GM13977 (cell line): ENCODE data around the gene ACSL6.

Source experiments
- DNase-seq: peaks from one replicate; pipeline ENCODE4 v3.0.0; 2012; ENCODE audit warnings: low spot score
- CTCF ChIP-seq: IDR thresholded peaks from 2 replicates; pipeline ENCODE4 v1.5.1; 2012; ENCODE audit warnings: mild to moderate bottlenecking, control low read depth; ENCODE audit not compliant: insufficient read depth; ENCODE audit errors: extremely low read depth, missing control alignments
- in situ Hi-C: fragments of 300-500 bp; cut with MboI; formaldehyde crosslinking; loops from one replicate; pipeline ENCODE4 v1.12.0; 2022; ENCODE audit warnings: low sequenced_read_pairs, low pct_unique_long_range_greater_than_20kb, mixed read lengths, inconsistent platforms; ENCODE audit not compliant: unreplicated experiment

Gene ACSL6

GRCh38 chr5:131950706-131951105 lies 60.8 kb downstream of the ACSL6 start:
- no peak for DNase-seq
- TF ChIP-seq CTCF = no peak
- in situ Hi-C loops = no loop called here

DNA sequence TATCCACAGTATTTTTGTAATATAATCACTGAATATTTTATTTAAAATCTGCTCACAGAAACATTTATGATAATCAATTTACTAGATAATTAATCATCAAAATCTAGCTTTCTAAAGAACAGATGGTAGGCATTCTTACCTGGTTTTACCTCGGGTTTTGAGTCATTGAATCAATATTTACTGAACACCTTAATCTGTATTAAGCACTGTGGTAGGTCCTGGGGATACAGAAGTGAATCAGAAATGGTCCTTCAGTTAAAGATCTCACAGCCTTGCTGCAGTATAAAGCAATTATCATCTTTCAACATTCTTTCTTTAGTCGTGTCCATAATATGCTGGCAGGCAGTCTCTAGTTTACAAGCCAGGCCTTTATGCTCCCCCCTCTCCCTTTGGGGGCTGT lies 64.0 kb downstream of the ACSL6 start:
- in situ Hi-C loops = no loop called here

DNA sequence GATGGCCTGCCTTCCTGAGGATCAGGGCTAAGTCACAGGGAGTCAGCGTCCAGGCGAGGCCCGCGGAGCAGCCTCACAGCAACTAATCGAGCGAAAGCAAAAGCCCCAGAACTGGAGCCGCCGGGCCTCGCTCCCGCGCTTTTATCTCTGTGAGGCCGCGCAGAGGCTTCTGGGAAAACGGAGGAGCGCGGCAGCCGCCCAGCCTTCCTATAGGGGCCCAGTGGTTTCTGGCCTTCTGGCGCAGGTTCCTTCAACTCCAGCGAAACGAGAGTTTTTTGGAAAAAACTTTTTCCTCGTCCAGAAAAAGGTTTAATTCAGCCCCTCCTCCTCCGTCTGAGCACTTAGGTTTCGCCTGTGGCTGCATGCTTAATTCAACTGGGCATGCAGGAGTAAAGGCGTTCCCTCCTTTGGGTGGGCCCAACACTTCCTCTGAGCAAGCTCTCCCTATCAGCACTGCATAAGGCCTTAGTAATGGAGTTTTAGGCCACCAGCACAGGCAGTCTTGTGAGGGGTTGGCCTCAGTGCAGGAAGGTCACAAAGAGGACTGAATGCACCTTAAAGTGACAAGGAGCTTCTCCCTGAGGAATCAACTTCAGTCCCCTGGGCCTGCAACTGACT lies 65.8 kb downstream of the ACSL6 start, which contains the start of gene MEIKIN:
Gene MEIKIN (minus strand): TSS at position 113 of the 618 bp plus-strand sequence. CDS start 158 bp downstream, outside the sequence.
- TF ChIP-seq CTCF = no peak
- in situ Hi-C loops = no loop called here
- DNase-seq = no peak

More for the DNA sequence above, 64.0 kb downstream of the ACSL6 start:
- no peak for TF ChIP-seq CTCF
- no peak for DNase-seq

- TF ChIP-seq CTCF = no peak
- DNase-seq = no peak
- in situ Hi-C loops = no loop called here
Observed at GRCh38 chr5:131944702-131945550, 66.5 kb downstream of the ACSL6 start.

DNA sequence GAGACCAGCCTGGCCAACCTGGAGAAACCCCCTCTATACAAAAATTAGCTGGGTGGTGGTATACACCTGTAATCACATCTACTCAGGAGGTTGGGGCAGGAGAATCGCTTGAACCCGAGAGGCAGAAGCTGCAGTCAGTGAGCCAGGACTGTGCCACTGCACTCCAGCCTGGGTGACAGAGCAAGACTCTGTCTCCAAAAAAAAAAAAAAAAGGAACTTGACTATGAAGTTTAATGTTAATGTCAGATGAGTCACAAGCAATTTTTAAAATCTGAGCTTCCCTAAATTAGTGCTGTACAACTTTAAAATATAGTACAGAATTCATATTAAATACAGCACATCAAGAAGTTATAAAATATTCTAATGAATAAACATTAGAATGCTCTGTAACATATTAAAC lies 67.5 kb downstream of the ACSL6 start:
- in situ Hi-C loops = no loop called here
- DNase-seq = no peak
- TF ChIP-seq CTCF = no peak

GRCh38 chr5:131942016-131942415 lies 69.4 kb downstream of the ACSL6 start:
- no peak for TF ChIP-seq CTCF
- DNase-seq = no peak
- in situ Hi-C loops = no loop called here
